Stimulated activated CD8-positive, alpha-beta memory T cell treated with anti-CD3 and anti-CD28 coated beads, Interleukin-12 subunit alpha, Interleukin-12 subunit beta, amount 100 ng/mL, for 24 hours (primary cell): ENCODE measurements around the gene RAD51B.

Source experiments
- DNase-seq: peaks from one replicate; pipeline ENCODE4 v3.0.0-alpha.2; 2020; ENCODE audit errors: extremely low read depth

The RAD51B gene

GRCh38 chr14:68723808-68724268 lies 904.3 kb downstream of the RAD51B start:
- no peak for DNase-seq

- DNase-seq = no peak
These were observed 905.3 kb downstream of the RAD51B start for GRCh38 chr14:68724914-68725313.

DNA sequence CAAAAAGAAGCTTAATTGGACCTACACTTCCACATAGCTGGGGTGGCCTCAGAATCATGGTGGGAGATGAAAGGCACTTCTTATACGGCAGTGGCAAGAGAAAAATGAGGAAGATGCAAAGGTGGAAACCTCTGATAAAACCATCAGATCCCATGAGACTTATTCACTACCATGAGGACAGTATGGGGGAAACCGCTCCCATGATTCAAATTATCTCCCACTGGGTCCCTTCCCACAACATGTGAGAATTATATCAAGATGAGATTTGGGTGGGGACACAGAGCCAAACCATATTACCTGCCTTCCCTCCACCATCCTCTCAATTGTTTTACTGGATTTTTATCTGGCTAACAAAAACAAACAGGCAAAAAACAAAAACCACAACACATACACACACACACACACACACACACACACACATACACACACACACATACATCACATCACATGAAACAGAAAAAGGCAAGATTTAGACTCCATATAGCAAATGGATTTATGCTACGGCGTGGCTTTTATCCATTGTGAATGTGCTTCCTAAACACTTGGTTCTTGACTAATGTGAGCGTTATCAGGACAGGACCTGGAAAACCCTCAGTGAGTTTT lies 906.6 kb downstream of the RAD51B start:
- no peak for DNase-seq

GRCh38 chr14:68727315-68728047 lies 907.9 kb downstream of the RAD51B start:
- DNase-seq = no peak

- no peak for DNase-seq
These were observed 908.9 kb downstream of the RAD51B start for GRCh38 chr14:68728342-68729106.

- DNase-seq = no peak
These were observed 910.0 kb downstream of the RAD51B start for GRCh38 chr14:68729556-68729955.

- DNase-seq = no peak
These were observed 910.8 kb downstream of the RAD51B start for GRCh38 chr14:68730348-68730747.

GRCh38 chr14:68730811-68731425 lies 911.3 kb downstream of the RAD51B start:
- no peak for DNase-seq

DNA sequence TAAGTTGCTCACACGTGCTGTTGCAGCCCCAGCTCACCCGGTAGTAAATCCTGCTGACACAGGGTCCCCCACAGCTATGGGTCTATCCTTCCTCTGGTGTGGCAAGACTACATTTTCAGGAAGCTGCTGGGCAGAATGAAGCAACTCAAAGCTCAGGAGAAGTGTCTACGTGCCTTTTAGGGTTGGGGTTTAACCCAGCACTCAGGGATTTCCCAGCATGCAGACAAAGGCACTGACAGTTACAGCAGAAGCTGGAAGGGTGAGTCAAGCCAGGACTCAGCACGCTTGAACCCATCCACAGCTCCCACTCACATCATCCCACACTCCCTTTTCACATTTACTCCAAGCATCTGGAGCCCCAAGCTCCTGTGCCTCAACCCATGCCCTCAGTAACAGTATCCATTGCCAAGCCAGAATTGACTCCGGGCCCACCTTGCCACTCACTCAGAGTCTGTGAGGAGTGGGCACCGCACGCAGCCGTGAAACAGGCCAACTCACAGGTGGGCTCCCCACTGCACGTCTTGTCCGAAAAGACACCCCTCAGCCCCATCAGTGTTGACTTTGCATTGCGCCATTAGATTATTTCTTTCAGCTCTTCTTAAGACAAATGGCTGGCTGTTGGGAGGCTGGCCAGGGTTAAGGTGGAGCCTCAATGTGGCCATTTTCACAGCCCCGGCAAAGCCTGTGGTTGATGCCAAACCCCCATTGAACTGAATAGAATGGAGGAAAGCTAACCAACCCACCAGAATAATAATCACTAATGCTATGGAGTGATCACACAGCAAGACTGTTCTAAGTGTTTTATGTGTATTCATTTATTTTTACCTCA lies 913.7 kb downstream of the RAD51B start:
- no peak for DNase-seq

DNA sequence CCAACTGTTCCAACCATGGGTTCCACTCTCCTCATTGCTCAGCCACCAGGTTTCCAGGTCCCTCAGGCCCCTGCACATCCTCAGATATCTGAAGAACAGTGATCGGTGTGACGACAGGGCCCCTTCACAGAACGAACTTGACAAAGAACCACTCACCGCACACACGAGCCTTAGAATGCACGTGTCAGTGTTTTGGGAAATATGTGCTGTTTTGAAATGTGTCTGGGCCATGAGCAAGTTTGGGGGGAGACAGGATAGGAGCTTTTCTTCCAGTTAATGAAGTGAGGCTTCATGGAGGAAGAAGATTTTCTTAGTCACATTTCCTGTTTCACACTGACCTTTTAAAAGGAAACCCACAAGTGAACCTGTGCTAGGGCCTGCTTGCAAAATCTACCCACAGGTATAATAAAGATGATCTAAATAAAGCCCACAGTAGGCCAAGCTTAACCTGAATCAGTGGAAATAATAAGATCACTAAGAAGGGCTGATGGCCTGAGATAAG lies 914.7 kb downstream of the RAD51B start:
- DNase-seq = no peak

- DNase-seq = no peak
These were observed 916.3 kb downstream of the RAD51B start for GRCh38 chr14:68735856-68736255.

- DNase-seq = no peak
These were observed 916.9 kb downstream of the RAD51B start for GRCh38 chr14:68736471-68736871.

- no peak for DNase-seq
These were observed 917.5 kb downstream of the RAD51B start for GRCh38 chr14:68737086-68737485.

- no peak for DNase-seq
These were observed 919.0 kb downstream of the RAD51B start for GRCh38 chr14:68738559-68738958.

DNA sequence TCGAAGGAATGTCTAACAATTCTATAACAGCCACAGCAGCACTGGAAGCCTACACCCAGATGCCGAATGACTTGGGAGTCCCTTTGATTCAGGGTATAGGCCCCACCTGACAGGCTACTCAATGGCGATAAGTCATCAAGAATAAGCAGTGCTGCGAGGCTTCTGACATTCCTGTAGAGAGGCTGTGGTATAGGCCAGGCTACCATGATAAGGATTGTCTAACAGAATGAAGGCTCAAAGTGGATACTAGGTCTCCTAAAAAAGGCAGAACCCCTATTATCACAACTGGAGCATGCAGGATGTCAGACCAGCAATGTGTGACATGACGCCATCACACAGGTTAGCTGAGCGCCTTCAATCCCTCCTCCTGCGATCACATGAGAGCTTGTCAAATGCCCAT lies 920.1 kb downstream of the RAD51B start:
- no peak for DNase-seq

GRCh38 chr14:68740788-68741476 lies 921.4 kb downstream of the RAD51B start:
- DNase-seq = no peak

DNA sequence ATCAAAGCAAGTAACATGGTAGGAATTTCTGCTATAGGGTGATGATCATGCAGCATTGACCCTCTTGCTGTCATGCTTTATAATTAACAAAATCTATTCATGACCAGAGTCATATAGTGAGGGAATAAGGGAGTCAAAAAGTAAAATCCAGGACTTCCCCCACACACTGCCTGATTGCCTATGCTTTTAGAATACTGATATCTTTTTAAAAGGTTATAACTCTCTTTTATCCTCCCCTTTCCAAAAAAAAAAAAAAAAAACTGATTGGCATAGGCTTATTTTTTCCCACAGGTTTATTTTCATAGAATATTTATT lies 921.9 kb downstream of the RAD51B start:
- no peak for DNase-seq

DNA sequence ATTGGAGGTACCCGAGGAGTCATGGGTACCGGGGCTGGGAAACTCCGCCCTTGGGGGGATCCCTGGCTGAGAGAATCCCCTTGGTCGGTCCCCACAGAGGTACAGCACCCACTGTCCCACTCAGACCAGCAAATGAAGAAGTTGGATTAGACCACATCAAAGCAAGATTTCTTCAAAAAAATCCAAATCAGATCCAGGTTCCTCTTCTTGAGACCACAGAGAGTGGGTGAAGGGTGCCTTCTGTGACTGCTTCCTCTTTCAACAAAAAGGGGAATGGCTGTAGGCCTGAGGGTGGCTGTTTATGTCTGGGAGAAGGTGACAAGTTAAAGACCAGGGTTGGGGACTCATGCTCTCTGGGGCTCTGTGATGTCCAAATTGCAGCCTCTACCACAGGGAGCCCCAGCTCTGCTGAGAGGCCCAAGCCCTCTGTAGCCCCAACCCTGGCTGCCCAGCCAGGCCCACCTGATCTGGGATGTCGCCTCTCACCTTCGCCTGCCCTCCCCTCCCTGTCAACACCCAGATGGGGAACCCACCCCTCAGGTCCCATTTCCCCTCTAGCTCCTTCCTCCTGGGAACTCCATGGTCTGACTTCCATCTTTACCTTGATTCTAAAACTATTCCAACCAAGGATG lies 922.4 kb downstream of the RAD51B start:
- no peak for DNase-seq

DNA sequence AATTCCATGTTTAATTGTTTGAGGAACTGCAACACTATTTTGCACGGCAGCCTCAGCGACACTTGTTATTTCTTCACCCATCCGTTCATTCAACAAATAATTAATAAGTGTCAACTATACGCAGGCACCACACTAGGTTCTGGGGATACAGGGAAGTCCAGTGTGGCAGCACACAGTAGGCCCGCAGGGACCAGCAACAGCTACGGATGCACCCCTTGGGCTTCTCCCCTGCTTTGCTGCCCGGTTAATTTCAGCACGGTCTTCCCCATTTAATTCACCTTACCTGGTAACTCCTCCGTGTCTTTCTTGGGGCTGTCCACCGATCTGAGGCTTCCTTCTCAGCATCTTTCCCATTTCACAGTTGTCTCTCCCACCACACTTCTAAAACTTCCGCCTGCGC lies 925.0 kb downstream of the RAD51B start:
- DNase-seq = no peak

- DNase-seq = no peak
These were observed 927.8 kb downstream of the RAD51B start for GRCh38 chr14:68747393-68747792.
